Right lobe of liver (tissue), 4 donors: Measurements from ENCODE around the gene MAST4.

Experiments used
- CTCF ChIP-seq, 4 donors: fragments of 200-600 bp in 3 of 4; fragments of 450-650 bp in 1 of 4; IDR thresholded peaks; one replicate each; pipeline versions ENCODE4 v1.5.1 to v1.8.0; 2016 to 2022; ENCODE audit warnings: antibody characterized with exemption in 4 of 4, mild to moderate bottlenecking in 2 of 4
- POLR2A ChIP-seq: fragments of 450-650 bp; IDR thresholded peaks from one replicate; pipeline ENCODE4 v1.6.1; 2017; ENCODE audit warnings: antibody characterized with exemption, mild to moderate bottlenecking
- donor health status: DM: no; HTN: no; CAD: no.
- donor health status: DM: no; HTN: no; CAD: no.
- donor health status: DM: no; HTN: yes; CAD: no.

DNA sequence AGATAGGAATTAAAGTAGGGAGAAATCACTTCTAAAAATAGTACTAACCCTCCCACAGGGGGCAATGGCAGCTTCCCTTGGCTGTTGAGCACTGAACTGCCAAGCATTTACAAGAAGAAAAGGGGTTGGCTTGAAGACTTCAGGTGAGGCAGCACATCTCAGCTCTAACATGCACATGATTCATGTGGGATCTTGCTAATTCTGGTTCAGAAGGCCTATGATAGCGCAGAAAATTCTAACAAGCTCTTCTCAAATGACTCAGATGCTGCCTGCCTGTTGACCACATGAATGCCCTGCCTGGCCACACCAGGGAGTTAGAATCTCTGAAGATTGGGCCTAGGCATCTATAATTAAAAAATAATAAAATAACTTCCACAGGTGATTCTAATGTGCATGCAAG lies 577.8 kb downstream of the MAST4 start:
- TF ChIP-seq CTCF (IDR thresholded peaks at IDR 0.05) = no peak
- no peak for TF ChIP-seq POLR2A
